ENCODE measurements around the gene MYLK2.
"Not testable (repeated sequence)": the region's sequence is repeated elsewhere in the genome, so short reads cannot be mapped to it uniquely, and the experiment has no call there.

The MYLK2 gene

GRCh38 chr20:31819083-31819784, at the start of gene MYLK2:
Gene MYLK2 (plus strand): TSS chr20:31819356. CDS start chr20:31819581, 225 bp downstream.
- no peak for DNase-seq

- no peak for DNase-seq
These were observed 49.5 kb upstream of the MYLK2 start for GRCh38 chr20:31769681-31770080.

- DNase-seq = no peak
These were observed 48.9 kb upstream of the MYLK2 start for GRCh38 chr20:31770243-31770642.

DNA sequence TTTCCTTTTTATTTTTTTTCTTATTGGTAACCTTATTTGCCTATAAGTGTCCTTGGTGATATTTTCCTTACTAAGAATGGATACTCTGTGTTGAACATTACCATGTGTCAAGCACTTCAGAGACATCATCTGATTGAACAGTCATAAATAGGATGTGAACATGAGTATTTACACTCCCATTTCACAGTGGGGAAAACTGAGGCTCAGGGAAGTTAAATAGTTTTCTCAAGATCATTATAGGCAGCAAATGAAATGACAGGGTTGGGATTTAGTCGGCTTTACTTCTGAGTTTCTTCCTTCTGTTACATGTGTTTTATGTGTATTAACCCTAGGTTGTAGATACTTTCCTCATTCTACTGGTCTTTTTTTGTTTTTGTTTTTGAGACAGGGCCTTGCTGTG, 44.7 kb upstream of the MYLK2 start:
- no peak for DNase-seq

- no peak for DNase-seq
These were observed 38.3 kb upstream of the MYLK2 start for GRCh38 chr20:31780839-31781238.

DNA sequence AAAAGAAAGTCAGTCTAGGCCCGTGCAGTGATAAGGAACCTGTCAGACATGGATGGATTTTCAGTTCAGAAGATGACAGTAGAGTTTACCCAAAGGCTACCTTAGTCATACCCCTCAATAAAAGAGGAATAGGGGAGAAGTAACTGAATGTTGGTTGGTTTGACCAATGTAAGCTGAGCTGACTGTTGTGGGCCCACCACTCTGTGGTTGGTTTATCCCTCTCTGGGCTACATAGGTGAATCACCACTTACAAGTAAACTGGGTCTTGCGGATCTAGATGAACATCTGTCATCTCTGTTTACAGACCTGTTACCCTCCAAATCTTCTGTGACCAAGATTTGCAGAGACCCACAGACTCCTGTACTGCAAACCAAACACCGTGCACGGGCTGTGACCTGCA, 37.2 kb upstream of the MYLK2 start:
- DNase-seq = no peak

DNA sequence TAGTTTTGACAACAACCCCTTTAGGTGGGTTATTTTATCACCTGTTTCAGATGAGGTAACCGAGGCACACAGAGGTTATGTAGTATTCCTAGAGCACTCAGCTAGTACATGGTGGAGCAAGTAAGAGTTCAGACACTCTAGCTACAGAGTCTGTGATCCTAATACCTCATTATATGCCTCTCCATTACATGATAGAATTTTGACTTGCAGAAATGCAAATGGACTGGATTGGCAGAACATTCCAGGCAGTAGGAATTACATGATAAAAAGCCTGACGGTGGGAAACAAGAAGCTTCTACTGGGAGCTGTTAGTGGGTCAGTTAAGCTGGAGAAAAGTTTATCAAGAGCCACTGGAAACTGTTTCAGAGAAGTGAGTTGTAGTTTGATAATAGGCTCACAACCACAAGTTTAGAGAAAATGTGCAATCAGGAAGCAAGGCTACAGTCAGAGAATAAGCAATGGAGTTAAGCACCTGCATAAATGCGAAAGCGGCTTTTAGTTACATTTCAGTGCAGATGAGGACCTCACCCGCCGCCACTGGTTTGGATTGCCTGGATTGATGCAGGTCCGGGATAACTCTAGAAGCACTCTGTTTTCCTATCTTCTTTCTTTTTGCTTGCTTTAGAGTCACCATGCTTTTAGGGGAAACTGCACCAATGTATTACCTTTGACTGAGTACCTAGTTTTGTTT, 34.7 kb upstream of the MYLK2 start:
- no peak for DNase-seq

GRCh38 chr20:31785089-31785488, 34.1 kb upstream of the MYLK2 start:
- DNase-seq = no peak

DNA sequence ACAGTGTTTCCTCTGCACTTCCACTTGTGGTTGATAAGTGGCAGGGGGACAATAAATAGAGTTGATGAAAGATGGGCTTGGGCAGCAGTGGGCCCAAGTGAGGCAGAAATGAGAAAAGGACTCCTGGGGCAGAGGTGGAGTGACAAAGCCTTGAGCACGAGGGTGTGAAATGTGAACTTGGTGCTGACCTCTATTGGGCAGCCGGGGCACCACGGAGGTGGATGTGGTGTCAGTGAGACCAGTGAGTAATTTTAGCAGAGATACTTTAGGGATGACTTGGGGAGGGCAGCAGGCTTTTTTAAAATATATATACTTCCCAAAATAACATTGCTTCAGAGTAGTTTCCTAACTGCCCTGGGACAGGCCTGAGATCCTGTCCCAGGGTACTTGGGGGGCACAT, 30.6 kb upstream of the MYLK2 start:
- no peak for DNase-seq

DNA sequence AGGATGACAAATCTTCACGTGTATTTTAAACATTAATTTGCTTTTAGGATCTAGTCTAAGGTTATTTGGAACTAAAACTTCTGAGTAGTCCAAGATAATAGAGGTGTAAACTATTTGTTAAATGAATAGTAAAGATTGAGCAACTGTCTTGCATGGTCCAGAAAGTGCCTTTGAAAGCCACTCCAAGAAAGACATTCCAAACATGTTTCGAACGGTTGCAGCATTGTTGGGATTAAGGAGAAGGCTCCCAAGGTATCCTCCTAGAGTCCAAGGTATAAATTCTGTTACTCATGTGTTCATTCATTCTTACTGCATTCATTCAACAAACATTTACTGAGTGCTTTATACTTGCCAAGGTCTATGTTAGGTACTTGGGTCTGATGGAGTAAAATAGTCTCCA, 28.8 kb upstream of the MYLK2 start:
- no peak for DNase-seq

DNA sequence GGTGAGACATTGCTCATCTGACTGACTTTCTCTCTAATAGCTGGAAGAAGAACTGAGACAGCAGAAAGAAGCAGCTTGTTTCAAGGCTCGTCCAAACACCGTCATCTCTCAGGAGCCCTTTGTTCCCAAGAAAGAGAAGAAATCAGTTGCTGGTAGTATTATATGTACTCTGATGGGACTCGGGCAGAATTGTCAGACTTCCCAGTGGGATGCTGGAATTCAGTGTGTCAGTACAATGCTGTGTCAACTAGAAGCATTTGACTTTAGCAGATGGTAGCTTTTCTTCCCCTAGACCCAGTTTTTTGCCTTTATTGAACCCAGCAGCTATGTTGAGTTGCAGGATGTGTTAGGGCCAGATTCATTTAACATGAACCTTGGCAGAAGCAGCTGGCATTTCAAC, 21.8 kb upstream of the MYLK2 start:
- no peak for DNase-seq

- DNase-seq = no peak
These were observed 17.6 kb upstream of the MYLK2 start for GRCh38 chr20:31801508-31801907.

GRCh38 chr20:31803552-31804291, 15.4 kb upstream of the MYLK2 start:
- DNase-seq = no peak

DNA sequence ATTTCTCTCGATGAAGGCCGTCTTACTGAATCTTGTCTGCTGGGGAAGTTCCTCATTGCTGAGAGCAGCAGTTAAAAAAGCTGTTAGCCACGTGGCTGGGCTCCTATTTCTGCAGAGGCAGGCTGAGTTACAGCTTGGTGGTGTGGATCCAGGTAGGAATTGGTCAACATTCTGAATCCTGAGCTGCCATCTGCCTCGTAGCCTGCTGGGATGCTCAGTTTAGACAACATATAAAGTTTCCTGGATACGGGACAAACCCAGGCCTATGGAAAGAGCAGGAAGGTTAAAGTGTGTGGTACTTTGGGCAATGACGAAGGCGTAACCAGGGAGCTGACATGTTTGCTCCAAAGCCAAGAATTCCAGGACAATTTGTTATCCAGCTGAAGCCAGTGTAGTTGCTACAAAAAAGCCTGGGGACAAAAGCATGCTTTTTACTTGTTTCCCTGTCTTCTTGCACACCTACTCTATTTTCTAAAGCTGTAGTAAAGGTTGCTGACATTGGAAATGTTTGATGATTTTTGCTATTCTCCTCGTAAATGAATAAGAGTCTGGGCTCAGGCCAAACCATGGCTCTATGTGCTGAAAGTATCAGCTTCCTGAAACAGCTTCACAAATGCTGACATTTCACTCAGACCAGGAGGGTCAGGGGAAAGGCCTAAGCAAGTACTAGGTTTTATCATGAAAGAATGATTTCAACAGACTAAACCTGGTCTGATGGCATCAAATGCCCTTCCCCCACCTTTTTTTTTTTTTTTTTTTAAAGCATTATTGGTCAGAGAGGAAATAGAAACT, 12.4 kb upstream of the MYLK2 start:
- DNase-seq = no peak

DNA sequence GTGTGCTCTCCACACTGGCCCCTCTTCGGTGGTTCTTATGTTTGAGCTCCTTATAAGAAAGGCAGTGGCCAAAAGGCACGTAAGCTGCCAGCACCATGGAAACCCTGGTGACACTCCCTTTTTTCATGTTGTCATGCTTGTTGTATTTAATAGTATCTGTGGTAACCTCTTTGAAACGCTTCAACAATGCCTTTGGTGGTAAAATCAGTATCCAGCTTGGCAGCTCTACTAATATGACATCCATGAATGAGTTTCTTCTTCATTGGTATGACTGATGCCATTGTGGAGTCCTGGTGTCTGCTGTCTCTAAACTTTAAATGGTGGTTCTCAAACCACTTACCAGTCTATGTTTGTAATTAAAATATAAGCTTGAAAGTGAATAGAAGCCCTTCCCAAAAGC, 10.7 kb upstream of the MYLK2 start:
- DNase-seq = no peak

DNA sequence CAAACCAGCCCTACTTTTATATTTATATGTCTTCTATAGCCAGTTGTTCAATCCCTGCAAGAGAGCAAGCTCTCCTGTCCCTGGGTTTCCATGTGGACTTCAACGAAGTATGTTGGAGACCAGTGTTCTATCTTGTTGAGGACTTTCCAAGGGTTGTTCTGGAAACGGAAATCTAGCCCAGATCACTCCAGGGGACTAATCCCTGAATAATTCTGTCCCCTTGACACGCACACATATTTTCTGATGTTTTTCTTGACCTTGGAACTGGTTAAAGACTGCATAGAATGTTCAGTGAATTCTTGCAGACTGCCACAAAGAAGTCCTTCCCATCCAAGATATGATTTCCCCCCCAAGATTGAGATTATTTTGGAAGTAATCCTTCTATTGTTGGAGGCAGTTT, 9.5 kb upstream of the MYLK2 start:
- DNase-seq = no peak

DNA sequence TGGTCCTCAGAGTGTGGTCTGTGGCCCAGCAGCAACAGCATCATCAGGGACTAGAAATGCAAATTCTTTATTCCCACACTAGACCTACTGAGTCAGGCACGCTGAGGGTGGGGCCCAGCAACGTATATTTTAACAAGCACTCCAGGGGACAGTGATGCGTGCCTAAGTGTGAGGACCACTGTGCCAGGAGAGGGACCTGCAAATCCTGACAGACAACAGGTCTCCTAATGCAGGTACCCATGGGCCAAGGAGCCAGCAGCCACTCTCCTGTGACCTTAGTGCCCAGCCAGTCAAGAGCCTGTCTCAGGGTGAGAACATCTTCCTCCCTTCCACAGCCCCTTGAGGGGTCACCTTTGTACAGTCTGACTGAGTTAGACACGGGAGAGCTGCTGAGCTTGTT, 8.0 kb upstream of the MYLK2 start:
- DNase-seq = no peak

- no peak for DNase-seq
These were observed 7.1 kb upstream of the MYLK2 start for GRCh38 chr20:31811796-31812728.

DNA sequence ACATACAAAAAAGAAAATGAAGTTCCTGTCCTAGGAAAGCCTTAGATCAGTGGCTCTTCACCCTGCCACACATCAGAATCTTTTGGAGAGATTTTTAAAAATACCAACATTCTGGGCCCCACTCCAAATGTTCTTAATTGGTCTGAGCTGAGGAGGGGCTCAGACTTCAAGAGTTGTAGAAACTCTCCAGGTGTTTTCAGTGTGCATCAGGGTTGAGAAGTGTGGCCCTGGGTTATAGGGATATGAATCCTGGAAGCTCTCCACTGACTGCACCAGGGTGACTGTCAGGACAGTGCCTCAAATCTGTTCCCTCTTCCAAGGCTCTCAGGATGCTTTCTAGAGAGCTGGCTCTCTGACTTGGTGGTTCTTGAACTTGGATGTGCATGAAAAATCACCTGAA, 5.5 kb upstream of the MYLK2 start:
- no peak for DNase-seq

DNA sequence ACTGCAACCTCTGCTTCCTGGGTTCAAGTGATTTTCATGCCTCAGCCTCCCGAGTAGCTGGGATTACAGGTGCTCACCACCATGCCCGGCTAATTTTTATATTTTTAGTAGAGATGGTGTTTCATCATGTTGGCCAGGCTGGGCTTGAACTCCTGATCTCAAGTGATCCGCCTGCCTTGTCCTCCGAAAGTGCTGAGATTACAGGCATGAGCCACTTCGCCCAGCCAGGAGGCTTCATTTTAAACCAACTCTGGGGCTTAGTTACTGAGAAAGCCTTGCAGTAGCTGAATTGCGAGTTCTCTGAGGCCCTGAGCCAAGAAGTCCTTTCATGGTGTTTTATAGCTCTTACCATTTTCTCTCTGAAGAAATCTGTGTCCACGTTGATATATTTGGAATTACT, 5.0 kb upstream of the MYLK2 start:
- not testable (repeated sequence) for DNase-seq

GRCh38 chr20:31815408-31816188, 3.6 kb upstream of the MYLK2 start:
- DNase-seq = no peak
